Suprapubic skin (tissue), 3 donors: ENCODE measurements around the gene MANBA.

Source experiments
- CTCF ChIP-seq, 2 donors: fragments of 200-600 bp in 1 of 2; fragments of 450-650 bp in 1 of 2; sonication (generic) in 1 of 2; IDR thresholded peaks; one replicate each; pipeline ENCODE4 v1.5.1; 2016 to 2019; ENCODE audit warnings: antibody characterized with exemption in 2 of 2, mild to moderate bottlenecking in 1 of 2, moderate library complexity in 1 of 2
- POLR2A ChIP-seq, 2 donors: fragments of 450-650 bp; IDR thresholded peaks; one replicate each; pipeline ENCODE4 v1.6.1; 2017; ENCODE audit warnings: antibody characterized with exemption in 2 of 2, mild to moderate bottlenecking in 2 of 2, moderate library complexity in 2 of 2

- TF ChIP-seq CTCF (IDR thresholded peaks at IDR 0.05) (no peak), POLR2A (IDR thresholded peaks at IDR 0.05) (no peak)
Measured at GRCh38 chr4:102781570-102781969, 20.8 kb upstream of the MANBA start.
